ENCODE data around the gene VAV1. TPM values are rescaled to one million over a fixed set of nuclear protein-coding genes. Genes with fewer than 3 reads are reported as not detected.

The VAV1 gene
- total RNA-seq, 1 experiment from 2014 or later = 0.83 TPM

DNA sequence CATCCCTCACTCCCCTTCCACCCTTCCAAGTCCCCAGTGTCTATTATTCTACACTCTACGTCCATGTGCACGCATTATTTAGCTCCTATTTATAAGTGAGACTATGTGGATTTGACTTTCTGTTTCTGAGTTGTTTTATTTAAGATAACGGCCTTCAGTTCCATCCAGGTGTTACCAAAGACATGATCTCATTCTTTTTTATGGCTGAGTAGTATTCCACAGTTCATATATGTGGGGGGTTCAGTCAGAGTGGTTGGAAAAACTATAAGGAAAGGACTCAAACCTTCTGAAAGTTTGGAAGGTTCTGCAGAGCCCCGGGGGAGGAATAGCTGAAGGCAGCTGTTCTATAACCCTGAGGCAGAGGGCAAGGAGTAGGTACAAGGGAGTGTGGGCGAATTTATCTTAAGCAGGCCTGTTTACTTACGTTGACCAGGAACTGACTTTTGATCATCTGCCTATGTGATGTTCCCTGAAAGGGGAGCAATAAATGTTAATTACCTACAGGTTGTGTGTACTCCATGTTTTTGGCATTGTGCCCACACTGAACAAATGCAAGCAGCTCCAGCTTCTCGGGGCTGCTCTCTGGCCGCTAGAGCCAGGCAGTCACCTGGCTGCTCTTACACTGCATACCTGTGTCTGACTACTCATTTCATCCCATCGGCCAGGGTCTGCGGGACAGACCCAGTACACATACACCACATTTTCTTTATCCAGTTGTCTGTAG, 101.4 kb downstream of the VAV1 start (continued):
- TF ChIP-seq GRHL2 (CRISPR knock-in tag; IDR thresholded peaks at IDR 0.05; ENCODE audit: insufficient replicate concordance, severe bottlenecking) = no peak
- no peak for TF ChIP-seq AR (CRISPR knock-in tag; IDR thresholded peaks at IDR 0.05)
- no peak for TF ChIP-seq TEAD1 (CRISPR knock-in tag; IDR thresholded peaks at IDR 0.05)
- TF ChIP-seq ELF4 (CRISPR knock-in tag; IDR thresholded peaks at IDR 0.05; ENCODE audit: low read depth) = no peak

DNA sequence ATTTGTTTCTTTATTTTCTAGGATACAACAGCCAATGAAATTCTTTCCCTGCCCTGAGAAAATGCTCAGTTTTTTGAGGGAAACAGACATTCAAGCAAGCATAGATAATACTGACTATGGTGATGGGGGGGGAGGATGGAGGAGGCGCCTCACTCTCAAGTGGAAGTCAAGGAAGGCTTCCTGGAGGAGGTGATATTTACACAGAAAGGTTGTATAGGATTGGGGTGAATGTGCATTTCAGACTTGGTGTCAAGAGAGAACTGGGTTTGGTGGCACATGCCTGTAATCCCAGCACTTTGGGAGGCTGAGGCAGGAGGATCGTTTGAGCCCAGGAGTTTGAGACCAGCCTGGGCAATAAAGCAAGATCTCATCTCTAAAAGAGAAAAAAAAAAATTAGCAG, 102.7 kb downstream of the VAV1 start:
- Mint-ChIP-seq H3K27me3 (ENCODE audit: low read depth) (peaks cover 27% of the 10 kb centered on the region), H3K4me3 (no peak overlapping the region), H3K36me3 (peaks cover 71% of the 10 kb centered on the region), H3K27ac (no peak overlapping the region), H3K4me1 (no peaks in the 10 kb centered on the region), H3K9me3 (peaks cover 86% of the 10 kb centered on the region)
- ChIA-PET POLR2A (no interaction called here), CTCF (no interaction called here)
- ATAC-seq (no peak), DNase-seq (ENCODE audit: low spot score) (no peak)
- no peak for TF ChIP-seq ZNF232 (CRISPR knock-in tag; IDR thresholded peaks at IDR 0.05)
- TF ChIP-seq JAZF1 (CRISPR knock-in tag; IDR thresholded peaks at IDR 0.05) = no peak
- TF ChIP-seq ZSCAN18 (CRISPR knock-in tag; IDR thresholded peaks at IDR 0.05) = no peak
- no peak for TF ChIP-seq ZNF532 (CRISPR knock-in tag; IDR thresholded peaks at IDR 0.05; ENCODE audit: borderline replicate concordance)
- no peak for TF ChIP-seq SMAD4 (CRISPR knock-in tag; IDR thresholded peaks at IDR 0.05)
- TF ChIP-seq, protein P1, sequence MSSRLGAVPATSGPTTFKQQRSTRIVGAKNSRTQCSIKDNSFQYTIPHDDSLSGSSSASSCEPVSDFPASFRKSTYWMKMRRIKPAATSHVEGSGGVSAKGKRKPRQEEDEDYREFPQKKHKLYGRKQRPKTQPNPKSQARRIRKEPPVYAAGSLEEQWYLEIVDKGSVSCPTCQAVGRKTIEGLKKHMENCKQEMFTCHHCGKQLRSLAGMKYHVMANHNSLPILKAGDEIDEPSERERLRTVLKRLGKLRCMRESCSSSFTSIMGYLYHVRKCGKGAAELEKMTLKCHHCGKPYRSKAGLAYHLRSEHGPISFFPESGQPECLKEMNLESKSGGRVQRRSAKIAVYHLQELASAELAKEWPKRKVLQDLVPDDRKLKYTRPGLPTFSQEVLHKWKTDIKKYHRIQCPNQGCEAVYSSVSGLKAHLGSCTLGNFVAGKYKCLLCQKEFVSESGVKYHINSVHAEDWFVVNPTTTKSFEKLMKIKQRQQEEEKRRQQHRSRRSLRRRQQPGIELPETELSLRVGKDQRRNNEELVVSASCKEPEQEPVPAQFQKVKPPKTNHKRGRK (CRISPR knock-in tag; IDR thresholded peaks at IDR 0.05; ENCODE audit: borderline replicate concordance) = no peak
- TF ChIP-seq ZNF121 (CRISPR knock-in tag; IDR thresholded peaks at IDR 0.05) = no peak
- no peak for TF ChIP-seq ZNF317 (CRISPR knock-in tag; IDR thresholded peaks at IDR 0.05; ENCODE audit: borderline replicate concordance, low read depth)

- ChIA-PET CTCF (no interaction called here), POLR2A (no interaction called here)
- H3K4me1 Mint-ChIP-seq = no peaks in the 10 kb centered on the region
- H3K27me3 Mint-ChIP-seq (ENCODE audit: low read depth) = peaks cover 24% of the 10 kb centered on the region
- no peak for ATAC-seq
- no peak for DNase-seq (ENCODE audit: low spot score)
- peaks cover 67% of the 10 kb centered on the region for H3K36me3 Mint-ChIP-seq
- H3K4me3 Mint-ChIP-seq = no peak overlapping the region
- H3K27ac Mint-ChIP-seq = no peak overlapping the region
- H3K9me3 Mint-ChIP-seq = peaks cover 81% of the 10 kb centered on the region
- TF ChIP-seq CBFB (CRISPR knock-in tag; IDR thresholded peaks at IDR 0.05; ENCODE audit: low read depth) = no peak
- TF ChIP-seq, protein P2, sequence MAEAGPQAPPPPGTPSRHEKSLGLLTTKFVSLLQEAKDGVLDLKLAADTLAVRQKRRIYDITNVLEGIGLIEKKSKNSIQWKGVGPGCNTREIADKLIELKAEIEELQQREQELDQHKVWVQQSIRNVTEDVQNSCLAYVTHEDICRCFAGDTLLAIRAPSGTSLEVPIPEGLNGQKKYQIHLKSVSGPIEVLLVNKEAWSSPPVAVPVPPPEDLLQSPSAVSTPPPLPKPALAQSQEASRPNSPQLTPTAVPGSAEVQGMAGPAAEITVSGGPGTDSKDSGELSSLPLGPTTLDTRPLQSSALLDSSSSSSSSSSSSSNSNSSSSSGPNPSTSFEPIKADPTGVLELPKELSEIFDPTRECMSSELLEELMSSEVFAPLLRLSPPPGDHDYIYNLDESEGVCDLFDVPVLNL (CRISPR knock-in tag; IDR thresholded peaks at IDR 0.05; ENCODE audit: borderline replicate concordance, low read depth) = no peak
- no peak for TF ChIP-seq ZNF671 (CRISPR knock-in tag; IDR thresholded peaks at IDR 0.05)
- TF ChIP-seq NR1H2 (CRISPR knock-in tag; IDR thresholded peaks at IDR 0.05) = no peak
- no peak for TF ChIP-seq CDX4 (CRISPR knock-in tag; IDR thresholded peaks at IDR 0.05; ENCODE audit: borderline replicate concordance)
Observed at GRCh38 chr19:6876748-6877147, 104.2 kb downstream of the VAV1 start.
